HG03354 (cell line): ENCODE data around the gene OLFM2.
"Not testable (repeated sequence)": the region's sequence is repeated elsewhere in the genome, so short reads cannot be mapped to it uniquely, and the experiment has no call there.

Experiments used
- ATAC-seq: cut with Tn5 transposase; IDR thresholded peaks from one replicate; pipeline ENCODE4 v1.9.1; 2021; ENCODE audit warnings: mild to moderate bottlenecking; ENCODE audit not compliant: unreplicated experiment, poor library complexity, severe bottlenecking

Gene OLFM2

DNA sequence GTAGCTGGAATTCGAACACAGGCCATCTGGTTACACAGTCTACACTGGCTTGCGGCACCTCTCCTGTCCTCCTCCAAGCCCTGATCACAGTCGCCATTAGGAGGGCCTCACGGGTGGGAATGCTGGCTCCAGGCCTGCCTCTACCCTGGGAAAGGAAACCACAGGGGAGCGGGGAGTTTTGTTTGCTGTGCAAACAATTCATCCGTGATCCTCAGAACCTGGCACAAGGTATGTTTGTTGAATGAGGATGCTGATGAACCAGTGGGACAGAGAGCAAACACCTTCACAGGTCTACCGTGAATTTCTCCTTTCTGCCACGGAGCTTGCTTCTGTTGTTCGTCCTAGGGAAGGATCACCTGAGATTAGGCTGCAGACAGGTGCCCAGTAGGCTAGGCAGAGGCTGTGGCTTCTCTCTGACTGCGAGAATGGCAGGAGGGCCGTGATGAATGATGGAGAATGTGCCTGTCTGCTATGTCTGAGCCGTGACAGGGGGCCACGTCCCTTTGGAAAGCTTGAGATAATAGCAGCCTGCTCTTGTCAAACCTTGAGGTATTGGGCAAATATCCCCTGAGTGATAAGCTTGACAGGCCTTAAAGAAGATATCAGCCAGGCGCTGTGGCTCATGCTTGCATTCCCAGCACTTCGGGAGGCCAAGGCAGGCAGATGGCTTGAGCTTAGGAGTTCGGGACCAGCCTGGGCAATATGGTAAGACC lies 64.5 kb downstream of the OLFM2 start:
- ATAC-seq: no peak

DNA sequence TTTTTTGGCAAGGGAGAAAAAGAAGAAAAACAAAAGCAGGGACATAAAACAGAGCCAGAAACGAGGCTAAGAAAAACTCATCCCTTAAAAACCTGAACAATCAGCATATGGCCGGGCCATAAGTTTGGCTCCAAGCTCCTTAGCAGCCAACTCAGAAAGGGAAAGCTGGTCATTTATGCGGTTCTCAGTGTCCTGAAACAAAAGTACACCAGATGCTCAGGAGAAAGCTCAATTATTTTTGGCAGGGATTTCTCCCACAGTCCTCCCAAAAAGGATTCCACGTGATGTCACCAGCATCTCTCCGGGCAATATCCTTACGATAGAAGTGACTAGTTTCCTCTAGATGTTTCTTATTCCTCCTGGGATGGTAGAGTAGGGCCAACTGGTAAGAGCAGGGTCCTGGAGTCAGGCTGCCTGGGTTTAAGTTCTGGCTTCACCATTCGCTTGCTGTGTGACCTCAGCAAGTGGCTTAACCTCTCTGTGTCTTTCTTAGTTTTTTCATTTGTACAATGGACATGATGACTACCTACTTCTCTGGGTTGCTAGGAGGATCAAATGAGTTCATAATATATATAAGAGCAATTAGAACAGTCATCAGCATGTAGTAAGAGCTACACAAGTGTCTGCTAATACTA lies 67.2 kb downstream of the OLFM2 start:
- no peak for ATAC-seq

DNA sequence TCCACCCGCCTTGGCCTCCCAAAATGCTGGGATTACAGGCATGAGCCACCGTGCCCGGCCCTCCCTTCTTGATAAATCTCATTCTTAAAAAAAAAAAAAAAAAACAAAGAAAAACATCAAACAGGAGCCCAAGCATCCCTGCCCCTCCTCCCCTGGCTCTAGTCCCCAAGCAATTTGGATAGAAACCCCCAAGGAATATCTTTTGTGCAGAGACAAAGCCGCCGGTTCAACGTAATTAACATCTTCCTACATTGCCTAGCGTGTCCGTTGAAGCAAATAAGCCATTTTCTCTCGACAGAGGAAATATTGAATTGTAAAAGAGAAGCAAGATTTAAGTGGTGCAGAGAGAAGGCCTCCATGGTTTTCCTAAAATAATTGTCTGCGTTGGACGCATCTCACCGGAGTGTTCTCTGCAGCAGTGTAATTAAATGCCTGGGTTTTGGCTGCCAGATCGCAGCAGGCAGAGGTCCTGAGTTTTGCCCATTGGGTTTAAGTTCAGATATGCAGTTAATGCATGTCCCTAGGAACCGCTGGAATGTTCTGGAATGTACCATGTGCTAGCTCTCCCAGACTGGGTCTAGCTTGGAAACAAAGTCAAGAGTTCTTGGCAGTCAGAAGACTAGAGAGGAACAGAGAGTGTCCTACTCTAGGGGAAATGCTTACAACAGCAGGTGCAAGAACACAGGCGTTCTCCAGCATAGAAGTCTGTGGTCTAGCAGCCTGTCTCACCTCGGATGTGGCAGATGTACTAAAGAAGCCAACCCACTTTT lies 70.4 kb downstream of the OLFM2 start:
- no peak for ATAC-seq

GRCh38 chr19:9863759-9864158 lies 72.6 kb downstream of the OLFM2 start:
- no peak for ATAC-seq

DNA sequence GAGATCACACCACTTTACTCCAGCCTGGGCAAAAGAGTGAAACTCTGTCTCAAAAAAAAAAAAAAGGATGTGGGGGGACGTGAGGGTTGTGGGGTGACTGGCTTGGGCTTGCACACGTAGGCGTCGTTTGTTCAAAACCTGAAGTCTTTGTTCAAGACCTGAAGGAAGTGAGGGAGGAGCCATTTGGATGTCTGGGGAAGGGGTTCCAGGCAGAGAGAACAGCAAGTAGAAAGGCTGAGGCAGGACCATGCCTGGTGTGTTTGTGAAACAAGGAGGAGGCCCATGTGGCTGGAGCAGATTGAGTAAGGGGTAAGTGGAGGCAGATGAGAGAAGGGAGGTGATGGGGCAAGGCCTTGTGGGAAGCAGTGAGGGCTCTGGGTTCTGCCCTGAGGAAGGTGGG lies 73.4 kb downstream of the OLFM2 start:
- no peak for ATAC-seq

- ATAC-seq: no peak
Measured at GRCh38 chr19:9861503-9861902, 74.8 kb downstream of the OLFM2 start.

- ATAC-seq: no peak
Measured at GRCh38 chr19:9860407-9860806, 75.9 kb downstream of the OLFM2 start.

- no peak for ATAC-seq
Measured at GRCh38 chr19:9858766-9859165, 77.5 kb downstream of the OLFM2 start.

DNA sequence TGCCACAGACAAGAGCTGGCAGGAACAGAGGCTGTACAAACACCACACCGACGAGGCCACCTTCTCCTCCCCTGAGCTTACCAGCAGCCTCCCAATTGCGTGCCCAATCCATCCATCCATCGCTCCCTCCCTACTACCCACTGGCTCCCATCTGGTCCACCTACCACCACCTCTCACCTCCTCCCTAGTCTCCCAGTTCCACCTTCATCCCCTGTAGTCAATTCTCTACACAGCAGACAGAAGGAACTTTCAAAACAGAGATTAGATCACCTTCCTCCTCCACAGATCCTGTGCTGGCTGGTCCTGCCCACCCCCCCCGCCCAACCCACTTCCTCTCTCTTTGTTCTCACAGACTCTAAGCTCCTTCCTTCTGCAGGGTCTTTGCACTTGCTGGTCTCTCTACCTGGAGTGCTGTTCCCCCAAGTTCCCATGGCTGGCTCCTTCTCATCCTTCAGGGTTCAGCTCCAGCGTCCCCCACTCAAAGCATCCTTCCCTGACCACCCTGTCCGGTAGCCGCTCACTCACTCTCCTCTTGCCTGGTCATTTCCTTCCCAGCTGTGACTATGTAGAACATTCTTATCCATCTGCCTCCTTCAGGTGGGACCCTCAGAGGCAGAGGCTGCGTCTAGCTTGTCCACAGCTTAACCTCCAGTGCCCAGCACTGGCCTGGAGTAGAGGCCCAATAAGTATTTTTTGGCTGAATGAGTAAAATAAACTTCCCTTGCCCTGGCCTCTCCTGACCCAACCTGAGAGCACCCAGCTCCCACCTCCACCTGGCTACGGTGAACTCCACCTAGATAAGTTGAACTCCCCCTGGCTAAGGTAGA lies 78.2 kb downstream of the OLFM2 start:
- no peak for ATAC-seq

GRCh38 chr19:9857076-9857721 lies 79.1 kb downstream of the OLFM2 start:
- ATAC-seq: no peak

GRCh38 chr19:9856609-9857008 lies 79.7 kb downstream of the OLFM2 start:
- ATAC-seq: no peak

DNA sequence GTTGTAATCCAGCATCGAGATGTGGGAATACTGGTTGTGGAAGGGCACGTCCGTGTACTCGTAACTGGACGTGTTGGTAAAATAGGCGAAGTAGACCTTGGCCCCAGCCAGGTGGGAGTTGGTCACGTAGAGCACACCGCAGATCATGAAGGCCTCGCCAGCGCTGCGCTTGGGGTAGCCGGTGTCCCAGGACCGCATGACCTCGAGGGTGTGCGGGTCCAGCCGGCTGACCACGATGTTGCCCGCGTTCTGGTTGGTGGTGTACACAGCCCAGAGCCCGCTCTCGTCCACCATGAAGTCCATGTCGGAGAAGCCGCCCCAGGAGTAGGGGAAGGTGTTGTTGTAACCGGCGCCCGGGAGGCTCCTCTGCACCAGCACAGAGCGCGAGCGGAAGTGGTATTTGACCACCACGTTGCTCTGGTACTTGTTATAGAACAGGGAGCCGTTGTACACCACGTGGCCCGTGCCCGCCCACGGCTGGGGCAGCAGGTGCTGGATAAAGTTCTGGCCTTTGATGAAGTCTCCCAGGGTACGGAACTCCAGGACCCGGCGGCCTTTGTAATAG lies 82.0 kb downstream of the OLFM2 start:
- ATAC-seq: no peak

- ATAC-seq: no peak
Measured at GRCh38 chr19:9850235-9850959, 85.9 kb downstream of the OLFM2 start.

- ATAC-seq: no peak
Measured at GRCh38 chr19:9849791-9850190, 86.5 kb downstream of the OLFM2 start.

GRCh38 chr19:9848762-9849161 lies 87.6 kb downstream of the OLFM2 start:
- ATAC-seq: no peak

GRCh38 chr19:9848060-9848459 lies 88.3 kb downstream of the OLFM2 start:
- no peak for ATAC-seq

- no peak for ATAC-seq
Measured at GRCh38 chr19:9847087-9847671, 89.1 kb downstream of the OLFM2 start.

DNA sequence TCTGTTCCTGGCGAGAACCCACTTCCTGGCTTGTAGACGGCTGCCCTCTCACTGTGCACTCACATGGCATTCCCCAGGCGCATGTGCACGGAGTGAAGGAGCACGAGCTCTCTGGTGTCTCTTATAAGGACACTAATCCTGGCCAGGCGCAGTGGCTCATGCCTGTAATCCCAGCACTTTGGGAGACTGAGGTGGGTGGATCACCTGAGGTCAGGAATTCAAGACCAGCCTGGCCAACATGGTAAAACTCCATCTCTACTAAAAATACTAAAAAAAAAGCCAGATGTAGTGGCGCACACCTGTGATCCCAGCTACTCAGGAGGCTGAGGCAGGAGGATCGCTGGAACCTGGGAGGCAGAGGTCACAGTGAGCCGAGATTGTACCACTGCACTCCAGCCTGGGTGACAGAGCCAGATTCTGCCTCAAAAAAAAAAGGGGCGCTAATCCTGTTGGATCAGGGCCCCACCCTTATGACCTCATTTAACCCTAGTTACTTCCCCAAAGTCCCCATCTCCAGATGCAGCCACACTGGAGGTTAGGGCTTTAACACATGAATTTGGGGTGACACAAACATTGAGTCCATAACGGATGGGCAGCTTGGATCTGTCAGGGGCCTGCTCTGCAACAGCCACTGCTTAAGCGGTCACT lies 92.6 kb downstream of the OLFM2 start:
- ATAC-seq: not testable (repeated sequence)
